Colonic mucosa (tissue), 4 donors: Measurements from ENCODE around the gene NCK2. TPM values are rescaled to one million over a fixed set of nuclear protein-coding genes. Genes with fewer than 3 reads are reported as not detected.

Experiments used
- DNase-seq: peaks from one replicate; pipeline ENCODE4 v3.0.0-alpha.2; 2020
- H3K27ac ChIP-seq: fragments of 200-600 bp; one replicate; pipeline ENCODE4 v1.8.0; 2021
- H3K27me3 ChIP-seq: fragments of 200-600 bp; one replicate; pipeline ENCODE4 v1.8.0; 2021
- H3K36me3 ChIP-seq: fragments of 200-600 bp; one replicate; pipeline ENCODE4 v1.8.0; 2021
- H3K4me1 ChIP-seq: fragments of 200-600 bp; one replicate; pipeline ENCODE4 v1.8.0; 2021; ENCODE audit warnings: mild to moderate bottlenecking
- H3K4me3 ChIP-seq: fragments of 200-600 bp; one replicate; pipeline ENCODE4 v1.8.0; 2021
- H3K9ac ChIP-seq, 2 donors: one replicate each; pipeline ENCODE4 v1.7.0; 2013; ENCODE audit warnings: control low read depth in 2 of 2, low read depth in 2 of 2, low read length in 2 of 2
- H3K9me3 ChIP-seq: fragments of 200-600 bp; one replicate; pipeline ENCODE4 v1.8.0; 2021
- intact Hi-C: fragments of 100-400 bp; cut with DNase I; formaldehyde crosslinking; loops from one replicate; pipeline ENCODE4 v1.14.1; 2022
- total RNA-seq, 2 donors: library from RNA; stranded (reverse); fragmentation: NEBNext Ultra II Directional in 1 of 2; extraction: Animal tissue kit (Norgen Biotek cat#: 25700) in 1 of 2; gene quantifications; one replicate each; pipeline ENCODE4 v1.2.1, GENCODE V29; 2021
- TF ChIP-seq, protein P1 (sequence below): fragments of 200-600 bp; IDR thresholded peaks from one replicate; pipeline ENCODE4 v1.8.0; 2022; ENCODE audit warnings: antibody characterized with exemption, mild to moderate bottlenecking
- donor health status: healthy.
- donor health status: DM: no; HTN: no; CAD: no.
- donor health status: DM: no; HTN: no; CAD: no.

The NCK2 gene
- total RNA-seq, 2 donors from 2014 or later, result 51.3 to 67.5 TPM

DNA sequence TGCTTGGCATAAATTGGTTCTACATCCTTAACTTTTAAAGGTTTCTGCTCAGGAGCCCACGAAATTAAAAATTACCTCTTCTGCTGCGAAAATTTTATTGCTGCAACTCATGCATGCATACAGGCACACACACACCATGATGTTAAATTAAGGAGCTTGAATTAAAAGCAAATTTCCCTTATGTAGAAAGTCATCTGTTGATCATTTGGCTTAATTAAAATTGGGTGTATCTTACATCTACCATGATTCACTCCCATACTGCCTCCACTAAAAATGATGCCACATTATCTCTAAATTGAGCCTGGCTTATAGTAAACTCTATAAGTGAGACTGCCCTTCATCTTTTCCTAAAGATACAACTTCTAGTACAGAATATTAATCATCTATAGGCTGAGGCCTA, 145.4 kb downstream of the NCK2 start:
- Histone ChIP-seq H3K4me1 (no peaks in the 10 kb centered on the region), H3K9me3 (no peaks in the 10 kb centered on the region), H3K9ac (no peak overlapping the region), H3K27ac (no peak overlapping the region), H3K27me3 (no peaks in the 10 kb centered on the region), H3K4me3 (no peak overlapping the region), H3K36me3 (no peaks in the 10 kb centered on the region)
- intact Hi-C loops, result no loop called here
- no peak for DNase-seq
- TF ChIP-seq, protein P1, sequence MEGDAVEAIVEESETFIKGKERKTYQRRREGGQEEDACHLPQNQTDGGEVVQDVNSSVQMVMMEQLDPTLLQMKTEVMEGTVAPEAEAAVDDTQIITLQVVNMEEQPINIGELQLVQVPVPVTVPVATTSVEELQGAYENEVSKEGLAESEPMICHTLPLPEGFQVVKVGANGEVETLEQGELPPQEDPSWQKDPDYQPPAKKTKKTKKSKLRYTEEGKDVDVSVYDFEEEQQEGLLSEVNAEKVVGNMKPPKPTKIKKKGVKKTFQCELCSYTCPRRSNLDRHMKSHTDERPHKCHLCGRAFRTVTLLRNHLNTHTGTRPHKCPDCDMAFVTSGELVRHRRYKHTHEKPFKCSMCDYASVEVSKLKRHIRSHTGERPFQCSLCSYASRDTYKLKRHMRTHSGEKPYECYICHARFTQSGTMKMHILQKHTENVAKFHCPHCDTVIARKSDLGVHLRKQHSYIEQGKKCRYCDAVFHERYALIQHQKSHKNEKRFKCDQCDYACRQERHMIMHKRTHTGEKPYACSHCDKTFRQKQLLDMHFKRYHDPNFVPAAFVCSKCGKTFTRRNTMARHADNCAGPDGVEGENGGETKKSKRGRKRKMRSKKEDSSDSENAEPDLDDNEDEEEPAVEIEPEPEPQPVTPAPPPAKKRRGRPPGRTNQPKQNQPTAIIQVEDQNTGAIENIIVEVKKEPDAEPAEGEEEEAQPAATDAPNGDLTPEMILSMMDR, result no peak

DNA sequence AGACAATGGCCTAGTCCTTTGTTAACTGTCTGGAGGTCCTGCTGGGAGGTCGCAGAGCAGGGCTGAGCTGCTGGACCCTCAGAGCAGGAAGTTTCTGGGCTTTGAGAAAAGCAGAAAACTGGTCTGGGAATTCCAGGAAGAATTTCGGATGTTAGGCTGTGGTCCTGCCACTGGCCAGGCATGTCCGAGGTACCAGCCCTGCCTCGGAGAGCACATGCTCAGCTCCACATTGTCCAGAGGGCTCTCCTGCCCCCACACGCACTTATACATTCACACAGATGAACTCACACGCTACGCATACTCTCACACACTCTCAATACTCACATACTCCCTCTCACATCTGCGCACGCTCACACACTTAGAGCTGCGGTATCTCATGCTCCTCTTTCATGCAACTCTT, 146.1 kb downstream of the NCK2 start:
- intact Hi-C loops, result no loop called here
- H3K36me3 ChIP-seq, result no peaks in the 10 kb centered on the region
- H3K27ac ChIP-seq, result no peak overlapping the region
- H3K4me1 ChIP-seq, result no peaks in the 10 kb centered on the region
- no peaks in the 10 kb centered on the region for H3K9me3 ChIP-seq
- no peak for DNase-seq
- no peaks in the 10 kb centered on the region for H3K27me3 ChIP-seq
- TF ChIP-seq, protein P1, result no peak
- H3K9ac ChIP-seq, result no peak overlapping the region
- no peak overlapping the region for H3K4me3 ChIP-seq

DNA sequence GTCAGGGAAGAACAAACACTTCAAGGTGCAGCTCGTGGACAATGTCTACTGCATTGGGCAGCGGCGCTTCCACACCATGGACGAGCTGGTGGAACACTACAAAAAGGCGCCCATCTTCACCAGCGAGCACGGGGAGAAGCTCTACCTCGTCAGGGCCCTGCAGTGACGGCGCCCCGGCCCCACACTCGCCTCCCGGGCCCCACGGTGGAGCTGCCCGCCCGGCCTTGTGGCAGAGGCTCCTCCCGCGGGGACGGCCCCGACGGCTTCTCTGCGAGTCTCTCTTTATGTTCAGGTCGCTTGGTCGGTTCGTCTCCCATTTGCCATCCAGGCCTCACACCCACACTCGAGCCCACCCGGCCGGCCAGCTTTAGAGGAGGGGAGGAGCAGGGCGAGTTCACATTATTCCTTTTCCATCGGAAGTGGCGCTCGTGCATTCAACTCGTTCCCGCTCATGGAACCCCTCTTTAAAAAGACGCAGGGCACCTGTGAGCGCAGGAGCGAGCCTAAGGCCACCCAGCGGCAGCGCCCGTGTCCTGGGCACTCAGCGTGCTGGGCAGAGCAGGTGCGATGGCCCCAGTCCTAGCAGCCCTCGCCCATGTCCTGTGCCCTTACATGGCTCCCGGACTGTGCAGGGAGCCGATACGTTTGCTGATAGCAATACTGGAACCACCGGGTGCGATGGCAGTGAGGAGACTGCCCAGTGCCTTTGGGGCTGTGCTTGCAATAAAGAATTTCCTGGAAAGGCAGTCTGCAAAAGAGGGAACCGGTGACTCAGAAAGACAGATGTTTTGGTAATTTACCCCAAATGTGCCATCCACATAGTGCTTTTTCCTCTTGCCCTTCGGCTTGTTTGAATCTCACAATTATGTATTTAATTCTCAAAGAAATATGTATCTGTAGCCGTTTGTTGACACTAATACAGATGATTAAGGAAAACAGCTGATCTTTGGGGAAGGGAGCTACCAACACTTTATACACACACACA, 148.6 kb downstream of the NCK2 start:
- Histone ChIP-seq H3K4me1 (no peaks in the 10 kb centered on the region), H3K27ac (no peak overlapping the region)

DNA sequence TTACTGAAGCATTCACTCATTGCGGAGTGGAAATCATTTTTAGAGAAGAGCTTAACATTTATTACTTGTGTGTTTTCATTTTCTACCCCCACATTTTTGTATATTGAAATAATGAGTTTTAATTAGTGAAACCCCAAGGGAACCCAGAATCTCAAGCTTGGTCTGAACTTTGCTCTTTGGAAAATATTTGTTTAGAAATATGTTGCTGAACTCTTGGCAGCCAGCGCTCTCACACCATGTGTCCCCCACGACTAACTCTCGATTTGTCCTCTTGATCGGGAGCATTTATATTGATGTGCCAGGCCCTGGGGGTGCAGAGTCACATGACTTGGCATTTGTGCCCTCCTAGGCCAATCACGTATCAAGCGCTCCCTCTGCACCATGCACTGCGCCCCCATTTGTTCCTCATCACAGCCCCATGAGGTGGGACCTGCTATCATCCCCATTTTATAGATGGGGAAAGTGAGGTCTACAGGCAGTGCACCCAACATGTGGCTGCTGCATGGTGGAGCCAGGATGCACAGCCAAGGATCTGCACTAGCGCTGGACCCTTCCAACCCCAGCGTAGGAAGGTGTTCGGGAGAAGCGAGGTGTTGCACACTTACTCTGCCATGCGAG, 149.7 kb downstream of the NCK2 start:
- Histone ChIP-seq H3K27ac (no peak overlapping the region), H3K4me1 (no peaks in the 10 kb centered on the region), H3K9ac (no peak overlapping the region), H3K36me3 (no peaks in the 10 kb centered on the region), H3K27me3 (no peaks in the 10 kb centered on the region), H3K4me3 (no peak overlapping the region), H3K9me3 (no peaks in the 10 kb centered on the region)
- no peak for DNase-seq
- TF ChIP-seq, protein P1, result no peak
- intact Hi-C loops, result no loop called here

More for the DNA sequence above, 148.6 kb downstream of the NCK2 start:
- H3K4me3 ChIP-seq, result no peak overlapping the region
- DNase-seq, result no peak
- H3K9ac ChIP-seq, result no peak overlapping the region
- H3K9me3 ChIP-seq, result no peaks in the 10 kb centered on the region
- no peaks in the 10 kb centered on the region for H3K36me3 ChIP-seq
- H3K27me3 ChIP-seq, result no peaks in the 10 kb centered on the region
- intact Hi-C loops, result no loop called here
- TF ChIP-seq, protein P1, result no peak

DNA sequence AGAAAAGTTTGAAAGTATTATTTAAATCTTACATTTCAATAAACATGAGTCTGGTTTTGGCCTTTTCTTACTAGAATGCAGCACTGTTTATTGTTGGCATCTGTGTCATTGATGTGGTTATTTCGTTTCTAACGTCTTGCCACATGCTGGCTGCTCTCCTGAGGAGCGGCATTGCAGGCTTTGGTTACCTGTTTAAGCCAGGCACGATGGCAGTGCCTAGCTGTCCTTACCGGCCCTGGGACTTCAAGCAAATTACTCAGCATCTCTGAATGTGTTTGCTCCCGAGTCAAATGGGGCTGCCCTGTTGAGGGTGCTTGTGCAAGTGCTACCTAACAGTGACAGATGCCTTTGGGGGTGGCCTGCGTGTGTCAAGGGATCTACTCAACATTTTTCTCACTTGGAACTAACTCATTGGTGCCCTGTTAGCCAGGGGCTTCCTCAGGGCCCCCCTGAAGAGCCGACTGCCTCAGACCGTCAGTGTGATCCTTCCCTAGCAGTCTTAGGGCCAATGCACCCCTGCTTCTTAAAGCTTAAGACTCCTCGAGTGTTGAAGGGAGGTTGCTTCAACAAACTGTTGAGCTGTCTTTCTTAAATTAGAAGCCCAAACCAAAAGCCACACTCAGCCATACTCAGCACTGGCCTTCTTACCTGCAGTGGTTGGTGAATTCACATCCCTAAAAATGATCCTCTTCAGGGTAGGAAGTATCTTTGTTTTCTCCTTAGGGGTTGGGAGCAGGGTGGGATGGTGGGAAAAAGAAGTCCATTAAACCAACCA, 151.5 kb downstream of the NCK2 start:
- Histone ChIP-seq H3K9me3 (no peaks in the 10 kb centered on the region), H3K4me3 (no peak overlapping the region), H3K27me3 (no peaks in the 10 kb centered on the region), H3K9ac (no peak overlapping the region), H3K36me3 (no peaks in the 10 kb centered on the region), H3K4me1 (no peaks in the 10 kb centered on the region), H3K27ac (no peak overlapping the region)
- TF ChIP-seq, protein P1, result no peak
- intact Hi-C loops, result no loop called here
- no peak for DNase-seq
